PFSK-1 (cell line): ENCODE results near the gene SIRT4.
A peak's percentile ranks its signal among the peaks of the same experiment; 100 is the strongest.

Experiments used
- FOXP2 ChIP-seq: optimal IDR thresholded peaks from 2 replicates; pipeline ENCODE3; 2011; ENCODE audit warnings: borderline replicate concordance, control low read depth, inconsistent platforms; ENCODE audit not compliant: insufficient read depth; ENCODE audit errors: extremely low read length, extremely low read depth
- POLR2AphosphoS5 ChIP-seq: IDR thresholded peaks from 2 replicates; pipeline ENCODE4 v1.6.1; 2012; ENCODE audit warnings: low read depth, mild to moderate bottlenecking, control low read depth, low read length, moderate library complexity
- SIN3A ChIP-seq: IDR thresholded peaks from 2 replicates; pipeline ENCODE4 v1.6.1; 2012; ENCODE audit warnings: mild to moderate bottlenecking, low read length, moderate library complexity, borderline replicate concordance; ENCODE audit not compliant: insufficient read depth
- TAF1 ChIP-seq: IDR thresholded peaks from 2 replicates; pipeline ENCODE4 v1.6.1; 2012; ENCODE audit warnings: low read length, control low read depth, borderline replicate concordance; ENCODE audit not compliant: insufficient read depth
- TF ChIP-seq, protein P1 (sequence below), 2 experiments: IDR thresholded peaks; 2 replicates each; pipeline versions ENCODE4 v1.6.1 to v1.8.0; 2011 to 2012; ENCODE audit warnings: low read depth in 2 of 2, low read length in 2 of 2, control low read depth in 1 of 2, inconsistent platforms in 1 of 2, mild to moderate bottlenecking in 1 of 2, moderate library complexity in 1 of 2; ENCODE audit not compliant: insufficient read depth in 1 of 2

The SIRT4 gene

DNA sequence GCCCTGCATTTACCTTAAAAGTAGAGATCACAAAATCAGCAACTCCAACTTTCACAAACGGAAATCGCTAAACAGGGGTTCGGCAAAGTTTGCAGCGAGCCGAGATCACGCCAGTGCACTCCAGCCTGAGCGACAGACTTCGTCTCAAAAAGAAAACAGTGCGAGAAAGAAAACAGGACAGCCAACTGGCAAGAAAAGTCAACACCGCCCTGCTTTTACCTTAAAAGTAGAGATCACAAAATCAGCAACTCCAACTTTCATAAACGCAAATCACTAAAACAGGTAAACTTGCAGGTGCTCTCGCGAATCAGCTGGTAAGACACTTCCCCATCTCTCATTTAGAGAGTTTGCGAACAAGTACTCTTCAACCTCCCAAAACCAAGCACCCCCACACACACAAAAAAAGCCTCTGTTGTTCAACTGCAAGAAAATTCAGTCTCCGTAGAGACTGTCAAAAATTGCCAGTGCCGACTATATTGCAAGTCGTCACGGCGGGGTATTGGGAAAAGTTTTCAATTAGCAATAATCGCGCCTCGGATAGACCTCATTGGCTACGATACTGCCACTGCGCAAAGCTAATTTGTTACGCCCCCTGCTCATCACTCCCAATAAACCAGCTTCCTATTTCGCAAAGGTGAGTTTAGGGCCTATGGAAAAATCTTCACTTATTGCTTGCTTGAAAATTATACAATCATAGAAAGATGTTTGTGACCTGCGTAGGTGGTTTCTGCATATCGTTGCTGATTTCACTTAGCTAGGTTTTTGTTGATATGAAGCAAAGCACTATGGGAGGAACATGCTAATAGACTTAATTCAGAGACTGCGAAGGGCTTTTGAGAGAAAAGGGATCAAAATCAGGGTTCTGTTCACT is 9.2 kb upstream of the SIRT4 start, which contains the start of gene RNU4-1:
RNU4-1 (minus strand) TSS at position 577 of the 871 bp plus-strand sequence.
- TF ChIP-seq POLR2AphosphoS5 (peak; percentile 100), SIN3A (peak; percentile 97), FOXP2 (no peak), TAF1 (peak; percentile 48; the same call in 1 of the 2 replicates)
- TF ChIP-seq, protein P1, sequence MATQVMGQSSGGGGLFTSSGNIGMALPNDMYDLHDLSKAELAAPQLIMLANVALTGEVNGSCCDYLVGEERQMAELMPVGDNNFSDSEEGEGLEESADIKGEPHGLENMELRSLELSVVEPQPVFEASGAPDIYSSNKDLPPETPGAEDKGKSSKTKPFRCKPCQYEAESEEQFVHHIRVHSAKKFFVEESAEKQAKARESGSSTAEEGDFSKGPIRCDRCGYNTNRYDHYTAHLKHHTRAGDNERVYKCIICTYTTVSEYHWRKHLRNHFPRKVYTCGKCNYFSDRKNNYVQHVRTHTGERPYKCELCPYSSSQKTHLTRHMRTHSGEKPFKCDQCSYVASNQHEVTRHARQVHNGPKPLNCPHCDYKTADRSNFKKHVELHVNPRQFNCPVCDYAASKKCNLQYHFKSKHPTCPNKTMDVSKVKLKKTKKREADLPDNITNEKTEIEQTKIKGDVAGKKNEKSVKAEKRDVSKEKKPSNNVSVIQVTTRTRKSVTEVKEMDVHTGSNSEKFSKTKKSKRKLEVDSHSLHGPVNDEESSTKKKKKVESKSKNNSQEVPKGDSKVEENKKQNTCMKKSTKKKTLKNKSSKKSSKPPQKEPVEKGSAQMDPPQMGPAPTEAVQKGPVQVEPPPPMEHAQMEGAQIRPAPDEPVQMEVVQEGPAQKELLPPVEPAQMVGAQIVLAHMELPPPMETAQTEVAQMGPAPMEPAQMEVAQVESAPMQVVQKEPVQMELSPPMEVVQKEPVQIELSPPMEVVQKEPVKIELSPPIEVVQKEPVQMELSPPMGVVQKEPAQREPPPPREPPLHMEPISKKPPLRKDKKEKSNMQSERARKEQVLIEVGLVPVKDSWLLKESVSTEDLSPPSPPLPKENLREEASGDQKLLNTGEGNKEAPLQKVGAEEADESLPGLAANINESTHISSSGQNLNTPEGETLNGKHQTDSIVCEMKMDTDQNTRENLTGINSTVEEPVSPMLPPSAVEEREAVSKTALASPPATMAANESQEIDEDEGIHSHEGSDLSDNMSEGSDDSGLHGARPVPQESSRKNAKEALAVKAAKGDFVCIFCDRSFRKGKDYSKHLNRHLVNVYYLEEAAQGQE (IDR thresholded peaks at IDR 0.05; ENCODE audit: insufficient read depth in 1 of 2, low read depth in 2 of 2, low read length in 2 of 2): peak in 1 of 2 experiments; percentile 66; a peak in 1 of 4 replicates

DNA sequence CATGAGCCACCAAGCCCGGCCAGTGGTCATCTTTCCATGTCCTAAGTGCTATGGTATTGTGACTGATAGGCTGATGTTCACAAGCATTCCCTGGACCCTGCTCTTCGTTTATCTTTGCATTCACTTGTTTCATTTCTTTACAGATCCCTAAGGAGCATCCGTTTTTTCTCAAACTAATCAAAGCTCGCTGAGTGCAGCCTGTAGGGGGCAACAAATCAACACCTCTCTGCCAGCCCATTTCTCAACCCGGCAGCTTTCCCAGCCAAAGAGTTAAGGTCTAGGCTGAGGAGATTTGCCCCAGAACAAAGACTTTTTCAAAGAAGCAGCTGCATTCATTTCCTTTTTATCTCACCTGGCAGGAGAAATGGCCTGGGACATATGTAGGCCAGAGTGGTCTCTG is 12.1 kb downstream of the SIRT4 start:
- TF ChIP-seq FOXP2 (no peak), TAF1 (no peak), SIN3A (no peak), POLR2AphosphoS5 (no peak)
- TF ChIP-seq, protein P1 (IDR thresholded peaks at IDR 0.05; ENCODE audit: insufficient read depth in 1 of 2, low read depth in 2 of 2, low read length in 2 of 2): no peak

DNA sequence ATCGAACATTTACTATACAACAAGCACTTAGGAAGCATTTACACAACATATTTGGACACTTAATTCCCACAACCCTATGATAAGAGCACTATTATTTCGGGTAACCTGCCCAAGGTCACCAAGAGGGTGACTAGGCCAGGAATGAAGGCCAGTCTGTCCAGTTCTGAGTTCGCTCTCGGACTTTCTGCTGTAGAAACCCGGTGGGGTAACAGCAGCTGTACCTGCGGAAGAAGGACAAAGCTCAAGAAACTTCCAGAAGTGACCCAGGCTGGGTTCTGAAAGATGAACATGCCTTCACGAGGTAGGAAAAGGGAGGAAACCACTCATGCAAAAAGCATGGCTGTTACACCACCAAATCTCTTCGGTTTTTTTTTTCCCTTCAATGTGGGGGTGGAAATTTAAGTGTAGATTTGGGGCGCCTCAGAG is 14.7 kb downstream of the SIRT4 start:
- TF ChIP-seq FOXP2: no peak
- TF ChIP-seq SIN3A: no peak
- no peak for TF ChIP-seq TAF1
- TF ChIP-seq, protein P1 (IDR thresholded peaks at IDR 0.05; ENCODE audit: insufficient read depth in 1 of 2, low read depth in 2 of 2, low read length in 2 of 2): no peak
- no peak for TF ChIP-seq POLR2AphosphoS5

DNA sequence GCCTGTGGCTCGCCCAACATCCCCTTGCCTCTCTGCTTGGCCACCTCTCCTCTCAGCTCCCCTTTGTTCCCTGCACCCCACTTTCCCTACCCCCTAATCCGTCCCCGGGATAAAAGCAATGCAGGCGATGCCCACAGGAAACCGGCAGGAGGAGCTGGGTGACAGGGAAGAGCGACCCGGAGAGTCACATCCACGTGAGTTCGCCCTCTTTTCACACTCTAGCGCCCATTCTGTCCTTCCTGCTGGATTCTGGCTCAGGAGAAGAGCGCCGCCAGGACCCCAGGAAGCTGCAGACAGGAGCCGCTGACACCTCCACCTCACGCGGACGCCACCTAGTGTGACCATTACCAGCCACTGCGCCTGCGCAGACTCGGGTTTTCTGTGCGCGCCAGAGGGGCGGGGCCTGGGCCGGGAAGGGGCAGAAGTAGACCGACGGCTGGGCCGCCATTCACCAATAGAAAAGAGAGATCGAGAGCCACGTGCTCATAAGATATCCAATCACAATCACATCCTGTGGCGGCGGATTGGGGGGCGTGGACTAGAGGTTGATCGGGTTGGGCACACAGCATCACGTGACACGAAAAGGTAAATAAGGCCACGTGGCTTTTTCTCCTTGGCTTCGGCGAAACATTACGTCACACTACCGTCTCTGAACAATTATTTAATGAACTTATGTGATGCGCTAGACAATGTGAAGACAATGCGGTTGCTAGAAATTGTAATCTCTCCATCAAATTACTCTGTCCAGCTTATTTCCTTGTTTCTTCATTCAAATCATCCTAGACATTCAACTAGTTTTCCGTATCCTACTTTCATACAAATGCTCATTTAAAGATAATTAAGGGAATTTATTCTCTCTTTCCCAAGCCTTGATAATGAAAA is 15.3 kb downstream of the SIRT4 start:
- peak; percentile 93; the same call in 1 of the 2 replicates for TF ChIP-seq TAF1
- TF ChIP-seq FOXP2: no peak
- TF ChIP-seq SIN3A: peak; percentile 98
- peak; percentile 89 for TF ChIP-seq POLR2AphosphoS5
- TF ChIP-seq, protein P1 (IDR thresholded peaks at IDR 0.05; ENCODE audit: insufficient read depth in 1 of 2, low read depth in 2 of 2, low read length in 2 of 2): no peak; a peak in 1 of 4 replicates
